HG02588 (cell line): ENCODE measurements around the gene TAPT1.
A peak's percentile ranks its signal among the peaks of the same experiment; 100 is the strongest.

ENCODE experiments used
- ATAC-seq: cut with Tn5 transposase; IDR thresholded peaks from one replicate; pipeline ENCODE4 v1.9.1; 2021; ENCODE audit warnings: mild to moderate bottlenecking, moderate library complexity; ENCODE audit not compliant: unreplicated experiment

Gene TAPT1

DNA sequence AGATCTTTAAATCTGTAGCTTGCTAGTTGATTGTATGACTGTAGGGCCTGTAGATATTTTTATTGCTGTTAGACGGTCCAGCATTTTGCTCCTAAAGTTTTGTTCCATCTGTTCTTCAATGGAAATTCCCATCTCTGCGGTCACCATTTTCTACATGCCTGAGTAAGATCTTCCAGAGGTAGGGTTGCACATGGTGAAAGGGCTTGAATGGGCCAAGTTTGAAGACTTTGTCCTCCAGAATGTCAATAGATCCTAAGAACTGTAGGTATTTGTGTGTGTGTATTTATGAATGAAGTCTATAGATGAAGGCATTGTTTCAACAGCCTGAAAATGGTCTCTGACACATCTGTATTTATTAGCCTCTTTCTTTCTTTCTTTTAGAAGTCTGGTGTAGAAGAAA is 22.3 kb upstream of the TAPT1 start:
- no peak for ATAC-seq

DNA sequence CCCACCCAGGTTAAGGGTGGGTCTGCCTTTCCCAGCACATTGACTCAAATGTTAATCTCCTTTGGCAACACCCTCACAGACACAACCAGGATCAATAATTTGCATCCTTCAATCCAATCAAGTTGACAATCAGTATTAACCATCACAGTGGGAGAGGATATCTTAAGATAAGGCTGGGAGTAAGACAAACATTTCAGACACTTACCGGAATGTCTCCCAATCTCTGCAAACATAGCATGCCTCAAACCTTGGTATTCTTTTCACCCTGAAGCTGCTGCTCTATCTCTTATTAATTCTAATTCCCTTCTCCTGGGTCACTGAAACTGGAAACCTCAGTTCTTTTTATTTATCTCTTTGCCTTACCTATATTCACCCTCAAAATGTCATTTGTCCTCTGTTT is 19.0 kb upstream of the TAPT1 start:
- no peak for ATAC-seq

DNA sequence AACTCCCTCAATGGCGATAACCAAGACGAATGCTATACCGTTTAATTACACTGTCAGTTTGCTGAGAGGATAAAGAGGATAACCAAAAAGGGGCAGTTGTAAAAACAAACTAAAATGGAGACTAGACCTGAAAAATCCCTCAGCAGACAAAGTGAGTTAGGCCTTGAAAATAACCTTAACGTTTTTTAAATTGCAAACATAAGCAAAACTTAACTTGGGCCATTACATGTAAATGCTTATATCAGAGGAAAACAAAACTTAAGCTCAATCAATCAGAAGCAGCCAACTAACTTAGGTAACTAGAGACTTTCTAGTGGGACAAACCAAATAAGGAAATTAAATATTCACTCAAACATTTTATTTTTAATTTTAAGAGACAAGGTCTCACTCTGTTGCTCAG is 17.0 kb upstream of the TAPT1 start:
- no peak for ATAC-seq

DNA sequence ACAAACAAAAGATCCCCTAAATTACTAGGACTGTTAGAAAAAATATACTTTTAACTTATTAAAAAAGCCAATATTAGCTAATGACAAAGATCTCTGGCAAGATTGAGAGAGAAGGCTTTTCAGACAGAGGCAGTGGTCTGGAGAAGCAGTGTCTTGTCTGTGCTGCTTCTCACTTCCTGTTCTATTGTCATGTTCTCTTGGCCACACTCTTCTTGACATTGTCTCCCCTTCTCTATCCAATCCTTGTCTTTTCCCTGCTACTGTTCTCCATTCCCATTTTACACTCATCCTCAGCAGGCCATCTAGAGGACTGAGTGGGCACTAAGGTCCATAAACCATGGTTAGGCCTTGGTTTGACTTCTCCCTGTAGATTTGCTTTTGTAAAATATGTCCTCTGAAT is 14.0 kb upstream of the TAPT1 start:
- no peak for ATAC-seq

DNA sequence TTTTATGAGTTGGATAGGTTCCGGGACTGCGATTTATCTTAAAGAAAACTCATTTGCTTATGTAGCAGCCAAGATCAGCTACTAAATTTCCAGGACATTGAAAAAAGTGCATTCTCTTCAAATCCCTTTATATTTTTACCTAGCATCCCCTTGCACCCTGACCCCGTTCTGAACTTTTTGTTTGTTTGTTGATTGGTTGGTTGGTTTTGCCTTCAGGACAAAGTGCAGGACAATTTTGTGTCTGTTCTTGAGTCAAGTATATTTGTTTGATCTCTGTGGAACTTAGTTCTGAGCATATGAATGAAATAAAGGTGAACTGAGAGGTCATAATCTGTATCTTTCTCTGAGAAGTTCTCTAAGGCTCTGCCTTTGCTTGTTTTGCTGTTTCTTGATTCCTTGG is 12.8 kb upstream of the TAPT1 start:
- ATAC-seq = no peak

DNA sequence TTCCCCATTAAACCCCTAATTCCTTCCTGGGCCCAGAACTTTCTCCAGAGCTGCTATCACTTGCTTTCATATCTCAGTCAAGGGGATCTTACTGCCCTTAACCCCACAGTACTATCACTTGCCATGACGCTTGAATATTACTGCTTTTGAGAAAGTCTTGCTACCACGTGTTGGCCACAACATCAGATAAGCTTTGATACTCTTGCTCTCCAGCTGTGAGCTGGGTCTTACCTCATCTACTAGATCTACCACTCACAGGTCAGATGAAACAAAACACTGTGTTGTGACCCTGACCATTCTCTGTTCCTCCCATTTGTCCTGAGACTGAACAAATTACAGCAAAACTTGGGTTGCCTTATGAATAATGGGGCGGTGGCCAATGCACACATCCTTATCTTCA is 12.1 kb upstream of the TAPT1 start:
- no peak for ATAC-seq

DNA sequence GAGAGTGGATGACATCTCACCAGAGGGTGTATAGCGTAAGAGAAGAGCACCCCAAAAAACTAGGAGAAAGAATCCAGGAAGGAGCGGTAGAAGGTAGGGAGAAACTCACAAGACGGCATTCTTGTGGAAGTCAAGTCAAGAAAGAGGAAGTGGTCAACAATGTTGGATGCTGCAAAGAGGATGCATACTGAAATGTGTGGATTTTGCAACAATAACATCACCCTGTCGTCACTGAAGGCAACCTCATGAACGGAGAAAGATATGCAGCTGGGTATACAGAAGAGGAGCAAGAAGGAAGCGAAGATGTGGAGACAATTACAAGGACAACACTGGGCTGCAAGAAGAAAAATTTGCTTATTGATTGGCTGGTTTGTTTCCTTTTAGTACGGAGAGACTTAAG is 11.4 kb upstream of the TAPT1 start:
- no peak for ATAC-seq

DNA sequence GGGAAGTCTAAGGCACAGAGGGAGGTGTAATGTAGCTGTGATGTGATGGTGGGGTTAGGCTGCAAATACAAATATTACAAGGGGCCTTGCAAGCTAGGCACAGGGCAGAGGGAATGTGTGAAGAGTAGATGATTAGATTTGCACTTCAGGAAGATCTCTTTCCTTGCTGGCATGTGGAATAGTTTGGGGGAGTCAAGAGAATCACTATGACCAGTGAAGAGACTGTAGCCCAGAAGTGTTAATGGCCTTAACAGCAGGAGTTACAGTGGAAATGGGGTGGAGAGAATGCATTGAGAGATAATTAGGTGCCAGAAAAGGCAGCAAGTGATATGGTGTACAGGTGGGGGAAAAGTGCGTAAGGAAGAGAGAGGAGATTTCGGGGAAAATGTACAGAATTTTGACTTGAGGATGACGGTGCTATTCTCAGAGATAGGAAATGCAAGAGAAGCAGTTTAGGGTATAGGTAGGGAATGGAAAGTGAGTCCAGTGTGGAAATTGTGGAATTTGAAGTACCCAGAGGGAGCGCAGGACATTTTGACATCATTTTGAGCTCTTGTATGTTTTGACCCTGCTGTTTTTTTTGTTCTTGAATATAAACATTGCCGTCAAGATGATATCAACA is 10.2 kb upstream of the TAPT1 start:
- ATAC-seq = no peak

DNA sequence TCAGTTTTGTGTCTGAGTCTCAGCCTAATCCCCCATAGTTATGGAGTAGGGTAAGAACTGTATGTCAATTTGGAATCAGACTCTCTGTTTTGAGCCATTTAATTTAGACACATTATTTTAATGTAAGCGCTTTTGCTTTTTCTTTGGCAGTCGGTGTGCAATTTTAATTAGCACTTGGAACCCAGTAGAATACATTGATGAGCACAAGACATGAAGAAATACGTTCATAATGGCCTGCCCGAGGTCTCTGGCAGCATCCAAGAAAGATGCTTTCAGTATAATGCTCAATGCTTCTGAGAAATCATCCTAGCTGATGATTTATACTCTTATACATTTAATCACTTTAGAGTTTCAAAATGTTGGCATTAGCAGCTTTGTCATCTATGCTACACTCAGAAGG is 8.9 kb upstream of the TAPT1 start:
- ATAC-seq = no peak

DNA sequence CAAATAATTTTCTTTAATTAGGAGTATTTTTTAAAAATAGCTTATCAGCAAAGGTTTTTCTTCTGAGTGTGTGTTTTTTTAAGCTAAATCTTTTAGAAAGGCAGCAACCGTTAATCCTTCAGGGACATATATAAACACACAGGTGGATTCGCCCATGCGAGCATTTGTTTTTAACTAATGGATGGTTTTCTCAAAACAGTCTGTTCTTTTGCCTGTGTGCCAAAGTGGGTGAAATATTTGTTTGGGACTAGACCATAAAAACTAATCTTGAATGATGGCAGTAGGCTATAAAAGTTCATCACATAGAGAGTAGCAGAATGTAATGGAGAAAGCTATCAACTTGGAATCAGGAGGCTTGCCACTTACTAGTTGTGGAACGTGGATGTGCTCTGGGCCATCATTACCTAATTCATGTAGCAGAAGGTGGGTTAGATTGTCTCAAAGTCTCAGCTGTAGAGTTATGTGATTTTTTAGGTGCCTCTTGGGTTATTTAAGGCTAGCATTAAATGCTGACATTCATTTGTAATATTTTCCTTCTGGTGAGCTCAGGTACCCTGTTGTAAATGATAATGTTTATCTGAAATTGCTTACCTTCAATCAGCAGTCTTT is 7.4 kb upstream of the TAPT1 start:
- no peak for ATAC-seq

DNA sequence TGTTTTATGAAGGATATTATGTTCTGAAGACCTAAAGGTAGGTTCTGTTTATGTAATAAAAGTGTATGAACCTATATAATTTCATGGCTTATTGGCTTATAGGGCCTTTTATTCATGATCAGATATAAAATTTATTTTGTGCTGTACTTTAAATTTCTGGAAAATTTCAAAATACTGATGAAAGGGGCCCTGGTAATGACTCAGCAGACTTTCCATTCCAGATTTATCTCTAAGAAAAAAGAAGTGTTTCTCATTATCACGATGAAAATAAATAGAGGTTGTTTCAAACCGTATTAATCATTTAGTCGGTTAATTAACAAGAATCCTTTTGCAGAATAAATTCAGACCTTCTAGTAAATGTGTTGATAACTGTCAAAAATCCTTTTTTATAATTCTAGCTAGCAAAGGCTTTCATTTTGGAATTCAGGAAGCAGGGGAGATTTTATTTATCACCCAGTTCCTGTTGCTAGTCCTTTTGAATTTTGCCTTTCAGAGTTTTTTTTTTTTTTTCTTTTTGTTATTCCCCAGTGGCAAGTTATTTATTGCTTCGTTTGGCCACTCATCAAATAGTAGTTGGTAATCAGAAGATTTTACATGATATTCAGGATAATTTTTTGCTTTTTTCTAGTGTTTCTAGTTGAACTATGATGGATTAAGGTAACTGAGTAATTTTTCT is 5.4 kb upstream of the TAPT1 start:
- no peak for ATAC-seq

DNA sequence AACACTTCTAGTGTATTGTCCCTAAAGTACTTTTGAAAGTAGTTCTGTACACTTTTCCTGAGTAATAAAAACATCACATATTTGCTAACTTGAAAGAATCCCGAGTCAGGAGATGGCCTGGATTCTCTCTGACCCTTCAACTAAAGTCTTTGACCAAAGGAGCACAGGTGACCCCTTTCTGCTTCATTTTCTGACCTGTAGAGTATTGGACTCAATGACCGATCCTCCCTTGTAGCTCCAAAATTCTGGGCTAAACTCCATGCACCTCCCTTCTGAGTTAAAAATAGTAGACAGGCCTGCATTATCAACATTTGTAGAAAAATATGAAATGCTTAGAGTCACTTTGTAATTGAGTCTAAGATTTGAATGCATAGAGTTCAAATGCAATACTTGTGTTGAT is 4.0 kb upstream of the TAPT1 start:
- no peak for ATAC-seq

DNA sequence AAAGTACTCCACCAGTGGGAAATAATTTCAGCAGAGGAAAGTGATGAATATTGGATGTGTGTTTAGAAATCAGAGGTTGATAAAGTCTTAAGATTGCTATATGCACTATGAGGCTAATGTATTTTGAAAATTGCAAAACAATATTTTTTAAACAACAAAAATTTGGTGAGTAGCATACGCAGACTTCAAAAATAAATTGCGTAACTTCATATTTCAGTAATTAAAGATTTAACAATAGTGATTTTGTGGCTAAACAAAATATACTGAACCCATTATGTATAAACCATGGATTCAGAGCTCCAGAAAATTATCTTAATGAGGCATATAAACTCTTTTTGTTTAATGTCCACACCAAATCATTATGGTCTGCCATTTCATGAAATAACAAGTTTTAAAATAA is 3.3 kb upstream of the TAPT1 start:
- no peak for ATAC-seq

DNA sequence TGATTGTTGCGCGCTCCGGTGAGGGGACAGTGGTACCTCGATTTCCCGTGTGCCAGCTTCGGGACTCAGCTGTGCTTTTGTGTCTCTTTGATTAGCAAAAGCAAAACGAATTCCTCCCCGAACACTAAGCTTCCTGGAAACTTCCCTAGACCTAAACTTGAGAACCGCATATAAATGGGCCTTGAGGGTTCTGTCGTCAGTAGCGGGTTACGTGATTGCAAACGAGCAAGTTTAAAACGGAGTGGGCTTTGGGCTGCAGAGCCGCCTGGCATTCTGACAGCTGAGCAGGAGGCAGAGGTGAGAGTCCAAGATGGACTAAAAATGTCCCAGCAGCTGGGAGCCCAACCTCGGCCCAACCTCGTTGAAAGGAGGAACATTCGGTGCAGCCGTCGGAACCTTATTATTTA is 1.2 kb upstream of the TAPT1 start:
- no peak for ATAC-seq

DNA sequence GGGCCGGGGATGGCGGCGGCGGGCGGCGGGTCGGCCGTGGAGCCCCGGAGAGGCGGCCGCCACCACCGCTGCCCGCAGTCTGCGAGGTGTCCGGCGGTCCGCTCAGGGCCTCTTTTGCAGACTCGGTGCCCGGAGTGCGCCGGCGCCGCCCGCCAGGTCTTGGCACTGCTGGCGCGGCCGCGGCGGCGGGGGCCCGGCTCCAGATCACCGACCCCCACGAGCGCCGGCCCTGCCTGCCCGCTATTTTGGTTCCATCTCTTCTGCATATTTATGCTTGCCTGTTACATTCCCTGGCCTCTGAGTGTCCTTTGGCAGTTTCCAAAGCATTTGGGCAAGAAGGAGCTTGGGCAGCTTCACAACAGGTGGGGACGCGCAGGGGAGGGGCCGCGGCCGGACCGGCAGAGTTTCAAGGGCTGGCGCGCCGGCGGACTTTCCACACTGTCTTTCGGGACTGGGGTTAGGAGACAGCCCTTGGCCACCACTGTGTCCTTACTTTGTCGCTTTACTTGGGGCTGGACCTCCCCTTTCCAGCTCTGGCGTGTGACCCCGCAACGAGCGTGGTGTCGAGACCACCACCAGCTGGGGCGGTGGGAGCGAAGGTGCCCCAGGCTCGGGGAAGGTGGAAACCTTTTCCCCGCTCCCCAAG is 668 bp upstream of the TAPT1 start:
- peak; percentile 42 for ATAC-seq

DNA sequence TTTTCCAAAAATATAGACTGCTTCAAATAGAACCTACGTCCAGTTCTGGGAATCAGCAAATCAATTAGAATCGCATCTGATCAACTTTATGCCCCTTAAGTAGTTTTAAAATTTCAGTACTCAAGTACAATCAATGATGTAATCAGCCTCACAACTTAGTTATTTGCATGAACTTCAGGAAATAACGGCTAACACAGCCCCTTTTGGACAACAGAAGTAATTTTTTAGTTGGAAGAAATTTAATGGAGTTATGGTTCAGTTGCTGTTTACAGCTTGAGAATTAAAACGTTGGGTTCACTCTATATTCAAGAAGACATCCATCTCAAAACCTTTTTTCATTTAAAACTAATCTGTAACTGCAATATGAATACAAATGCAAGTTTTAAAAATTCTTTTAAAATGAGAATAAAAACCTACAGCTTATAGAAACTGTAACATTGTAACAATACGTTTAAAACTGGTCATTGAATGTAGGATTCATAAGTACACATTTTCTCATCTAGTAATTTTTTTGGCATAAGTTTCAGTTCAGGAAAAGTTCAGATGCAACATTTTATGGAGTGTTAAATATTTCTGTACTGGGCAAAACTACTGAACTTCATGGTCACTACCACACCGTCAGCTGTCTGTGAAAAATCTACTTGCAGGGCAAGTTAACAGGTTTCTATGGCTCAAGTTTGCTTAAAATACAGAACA is 956 bp downstream of the TAPT1 start:
- no peak for ATAC-seq

DNA sequence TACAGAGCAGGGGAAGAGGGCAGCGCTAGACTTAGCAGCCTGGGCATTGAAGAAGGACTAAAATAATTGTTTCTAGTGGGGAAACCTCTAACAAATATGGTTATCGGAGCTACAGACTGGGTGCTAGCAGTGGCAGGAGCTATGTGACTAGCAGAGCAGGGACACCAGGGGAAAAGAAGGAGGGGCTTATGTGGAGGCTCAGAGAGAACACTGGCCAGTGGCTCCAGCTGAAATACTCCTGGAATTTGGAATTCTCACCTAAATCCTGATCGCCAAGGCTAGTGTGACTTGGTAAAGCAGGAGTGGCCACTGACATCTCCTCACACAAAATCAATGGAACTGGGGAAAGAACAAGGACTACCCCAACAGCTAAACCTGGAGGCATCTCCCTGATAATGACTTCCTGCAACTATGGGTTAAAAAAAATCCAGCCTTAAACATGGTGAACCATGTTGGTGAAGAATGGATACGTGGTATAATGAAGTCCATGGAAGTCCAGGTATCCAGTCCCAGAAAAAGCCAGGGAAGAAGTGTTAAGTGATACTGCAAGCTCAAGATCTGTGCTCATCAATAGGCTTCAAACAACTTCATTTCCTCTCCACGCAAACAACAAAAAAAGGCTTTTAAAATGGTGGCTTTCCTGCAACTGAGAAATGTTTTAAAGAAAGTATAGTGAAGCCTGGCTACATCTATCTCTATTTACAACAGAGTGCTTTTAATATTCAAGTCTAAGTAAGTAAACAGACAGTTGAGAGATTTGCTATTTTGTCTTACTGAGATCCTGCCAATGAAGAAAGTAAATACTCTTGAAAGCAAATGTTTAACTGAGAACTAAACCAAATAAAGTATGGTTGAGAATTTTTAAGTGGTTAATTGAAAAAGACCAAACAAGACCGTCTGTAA is 1.8 kb downstream of the TAPT1 start:
- no peak for ATAC-seq

DNA sequence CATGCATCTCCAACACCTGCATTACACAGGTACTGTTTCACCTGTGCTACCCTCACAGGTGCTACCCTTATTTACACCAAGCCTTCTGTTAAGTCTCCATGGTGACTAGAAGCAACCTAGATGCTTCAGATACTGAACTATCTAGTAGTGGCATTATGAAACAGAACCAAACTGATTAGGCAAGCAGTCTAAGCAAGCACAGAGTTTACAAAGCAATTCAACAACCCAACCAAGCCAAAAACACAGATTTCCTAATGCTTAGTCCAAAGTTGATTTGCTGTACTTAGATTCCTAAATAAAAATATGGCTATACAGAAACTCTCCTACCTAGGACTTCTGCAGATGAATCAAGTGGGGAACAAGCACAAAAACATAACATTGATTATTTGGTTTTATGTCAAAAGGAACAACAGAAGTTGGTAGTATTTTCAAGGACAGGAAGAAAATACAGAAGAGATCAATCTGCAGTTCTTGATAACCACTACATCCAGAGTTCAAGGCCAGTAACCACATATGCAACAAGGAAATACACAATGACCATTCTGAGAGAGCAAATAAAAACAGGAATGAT is 3.2 kb downstream of the TAPT1 start:
- ATAC-seq = no peak

DNA sequence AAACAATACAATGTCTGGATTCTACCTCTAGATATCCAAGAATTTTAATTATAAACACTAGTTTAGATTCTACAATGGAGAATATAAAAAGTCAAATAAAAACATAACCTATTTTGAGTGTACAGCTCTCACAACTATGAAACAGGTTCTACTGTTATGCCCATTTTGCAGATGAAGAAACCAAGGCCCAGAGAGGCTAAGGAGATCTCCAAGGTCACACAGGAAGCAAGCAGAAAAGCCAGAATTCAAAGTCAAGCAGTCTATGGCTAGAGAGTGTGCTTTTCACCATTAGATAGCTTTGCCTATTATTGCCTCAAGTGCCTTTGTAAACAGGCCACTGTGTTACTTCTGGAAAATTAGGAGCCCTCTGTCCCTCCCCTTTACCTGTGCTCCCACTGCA is 7.3 kb downstream of the TAPT1 start:
- ATAC-seq = no peak
